HepG2 (cell line): Measurements from ENCODE around the gene PRXL2B.
"Not testable (repeated sequence)": the region's sequence is repeated elsewhere in the genome, so short reads cannot be mapped to it uniquely, and the experiment has no call there.

ENCODE experiments used
- MEIS2 ChIP-seq: sonication (generic); formaldehyde crosslinking; IDR thresholded peaks from 2 replicates; pipeline ENCODE4 v1.9.0; 2021; ENCODE audit warnings: mild to moderate bottlenecking, missing genetic modification reagents
- NCOA1 ChIP-seq: sonication (generic); formaldehyde crosslinking; IDR thresholded peaks from 2 replicates; pipeline ENCODE4 v1.9.0; 2021; ENCODE audit warnings: missing genetic modification reagents
- ZFP62 ChIP-seq: sonication (generic); formaldehyde crosslinking; IDR thresholded peaks from 2 replicates; pipeline ENCODE4 v1.4.0; 2020; ENCODE audit warnings: missing genetic modification reagents

- not testable (repeated sequence) for TF ChIP-seq MEIS2, ZFP62, NCOA1 (CRISPR knock-in tag)
These were observed 33.5 kb upstream of the PRXL2B start for GRCh38 chr1:2553076-2553475.
